ENCODE measurements around the gene SLC52A1. TPM values are rescaled to one million over a fixed set of nuclear protein-coding genes. Genes with fewer than 3 reads are reported as not detected.

Gene SLC52A1
- total RNA-seq, 2 experiments from 2014 or later = 0.48 to 0.82 TPM

GRCh38 chr17:4998732-4999429, 36.3 kb downstream of the SLC52A1 start:
- POLR2A ChIA-PET = interaction anchor here (0.5 kb wide), 1 partner anchor 19 kb away, joined by 3 read pairs; no protein-coding TSS in a partner anchor
- peaks cover 32% of the 10 kb centered on the region for H3K36me3 Mint-ChIP-seq (ENCODE audit: low read depth)
- CTCF ChIA-PET = interaction anchor here (2.3 kb wide), 1 partner anchor 32 kb away, joined by 9 read pairs; no protein-coding TSS in a partner anchor
- DNase-seq = no peak
- H3K4me1 Mint-ChIP-seq = peaks cover 23% of the 10 kb centered on the region
- peak overlapping the region; percentile 66 for H3K27ac Mint-ChIP-seq
- peaks cover 4% of the 10 kb centered on the region for H3K27me3 Mint-ChIP-seq
- peak overlapping the region; percentile 86 for H3K4me3 Mint-ChIP-seq
- H3K9me3 Mint-ChIP-seq = no peaks in the 10 kb centered on the region

DNA sequence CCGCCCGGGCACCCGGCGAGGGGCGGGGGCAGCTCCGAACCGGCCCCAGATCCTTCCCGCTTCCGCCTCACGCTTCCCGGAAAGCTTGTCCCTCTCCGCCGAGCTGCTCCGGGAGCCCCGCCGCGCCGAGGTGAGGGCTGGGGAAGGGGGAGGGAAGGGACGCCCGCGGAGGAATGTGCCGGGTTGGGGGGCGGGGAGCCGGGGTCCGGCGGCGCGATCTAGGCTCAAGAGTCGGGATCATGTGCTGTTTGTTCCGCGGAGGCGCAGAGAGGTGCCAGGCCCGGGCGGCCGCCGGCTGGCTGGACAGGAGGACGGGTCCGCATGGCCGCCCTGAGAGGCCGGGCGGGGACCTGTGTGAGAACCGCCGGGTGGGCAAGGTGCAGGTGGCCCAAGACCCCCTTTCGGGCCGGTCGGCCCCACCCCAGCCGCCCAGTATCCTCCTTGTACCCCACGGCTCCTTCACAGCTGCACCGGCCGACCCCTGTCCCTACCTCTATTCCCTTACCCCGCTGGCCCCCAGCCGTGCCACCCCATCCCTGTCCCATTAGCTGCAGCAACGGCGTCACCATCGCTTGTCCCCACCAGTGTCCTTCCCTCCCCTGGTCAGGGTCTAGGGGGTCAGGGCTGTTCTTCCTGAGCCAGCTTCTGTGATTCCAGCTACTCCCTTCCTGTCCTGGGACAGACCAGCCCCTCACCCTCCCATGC, 37.0 kb downstream of the SLC52A1 start:
- ChIA-PET CTCF (interaction anchor here (0.6 to 1.7 kb wide), 6 partner anchors 8 to 1411 kb away, joined by 3 to 7 read pairs (median 4); partner anchors contain the start of gene CHRNE), POLR2A (interaction anchor here (0.5 kb wide), 1 partner anchor 20 kb away, joined by 3 read pairs; no protein-coding TSS in a partner anchor)
- Mint-ChIP-seq H3K4me3 (peak overlapping the region; percentile 86), H3K4me1 (peaks cover 23% of the 10 kb centered on the region), H3K36me3 (ENCODE audit: low read depth) (peaks cover 26% of the 10 kb centered on the region), H3K9me3 (no peaks in the 10 kb centered on the region), H3K27ac (peak overlapping the region; percentile 57), H3K27me3 (peaks cover 4% of the 10 kb centered on the region)
- DNase-seq = no peak

DNA sequence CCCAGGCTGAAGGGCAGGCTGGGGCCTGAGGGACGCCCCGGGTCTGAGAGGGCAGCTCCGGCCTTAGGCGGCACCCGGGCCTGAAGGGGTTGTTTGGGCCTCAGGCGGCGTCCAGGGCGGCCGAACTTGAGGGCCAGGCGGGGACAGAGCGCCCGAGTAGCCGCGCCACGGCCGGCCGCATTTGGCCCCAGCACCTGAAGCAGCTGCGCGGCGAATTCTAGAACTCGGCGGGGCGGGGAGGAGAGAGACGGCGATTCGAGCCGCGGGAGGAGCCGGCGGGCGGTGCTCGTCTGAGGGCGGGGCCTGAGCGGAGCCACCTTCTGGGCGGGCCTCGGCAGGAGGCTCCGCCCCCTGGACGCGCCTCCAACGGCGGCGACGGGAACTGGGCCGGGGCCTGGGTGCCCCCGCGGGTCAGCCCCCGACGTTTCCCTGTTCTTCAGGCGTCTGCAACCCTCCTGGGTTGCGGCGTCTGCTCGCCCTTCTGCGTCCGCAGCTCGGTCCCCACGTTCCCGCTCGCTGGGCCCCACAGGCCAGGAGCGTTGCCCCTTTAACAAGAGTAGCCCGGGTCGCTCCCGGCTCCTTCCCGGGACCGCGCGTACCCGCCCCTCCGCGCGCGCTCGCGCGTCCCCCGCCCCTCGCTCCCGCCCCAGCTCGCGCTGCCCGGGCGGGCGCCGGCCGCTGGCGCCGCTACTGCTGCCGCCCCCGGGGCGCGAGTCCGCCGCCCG, 37.8 kb downstream of the SLC52A1 start, which contains the start of the genes INCA1 and KIF1C:
Gene INCA1 (minus strand): TSS at position 221 of the 725 bp plus-strand sequence. CDS start 3,085 bp downstream, outside the sequence.
Gene KIF1C (plus strand): TSS at position 649 of the 725 bp plus-strand sequence. CDS start 2,297 bp downstream, outside the sequence.
- peak within 1 kb of the TSS; percentile 86 for H3K4me3 Mint-ChIP-seq
- H3K36me3 Mint-ChIP-seq (ENCODE audit: low read depth) = peaks cover 19% of the 10 kb centered on the region
- CTCF ChIA-PET = interaction anchor here (0.6 to 1.7 kb wide), 10 partner anchors 9 to 1410 kb away, joined by 3 to 8 read pairs (median 4); partner anchors contain the start of genes CAMTA2 and CHRNE
- peaks cover 23% of the 10 kb centered on the region for H3K4me1 Mint-ChIP-seq
- DNase-seq = peak; percentile 91
- H3K27me3 Mint-ChIP-seq = peaks cover 4% of the 10 kb centered on the region
- H3K9me3 Mint-ChIP-seq = no peaks in the 10 kb centered on the region
- POLR2A ChIA-PET = no interaction called here
- peak within 1 kb of the TSS; percentile 79 for H3K27ac Mint-ChIP-seq

- no peak for DNase-seq
Observed at GRCh38 chr17:4994081-4994595, 41.1 kb downstream of the SLC52A1 start.

GRCh38 chr17:4987767-4988567, 47.3 kb downstream of the SLC52A1 start:
- peak overlapping the region; percentile 95 for H3K27ac Mint-ChIP-seq
- ChIA-PET CTCF (interaction anchor here (0.9 to 2.8 kb wide), 9 partner anchors 9 to 79 kb away, joined by 3 to 8 read pairs (median 5); partner anchors contain the start of genes INCA1, RNF167, SLC25A11 and SPAG7), POLR2A (interaction anchor here (0.6 kb wide), 1 partner anchor 89 kb away, joined by 3 read pairs; no protein-coding TSS in a partner anchor)
- H3K9me3 Mint-ChIP-seq = no peaks in the 10 kb centered on the region
- H3K4me1 Mint-ChIP-seq = peaks cover 43% of the 10 kb centered on the region
- peaks cover 11% of the 10 kb centered on the region for H3K36me3 Mint-ChIP-seq (ENCODE audit: low read depth)
- no peaks in the 10 kb centered on the region for H3K27me3 Mint-ChIP-seq
- no peak for DNase-seq
- H3K4me3 Mint-ChIP-seq = peak overlapping the region; percentile 90

More at GRCh38 chr17:4994081-4994595, 41.1 kb downstream of the SLC52A1 start:
- peaks cover 22% of the 10 kb centered on the region for H3K4me1 Mint-ChIP-seq
- peaks cover 3% of the 10 kb centered on the region for H3K36me3 Mint-ChIP-seq (ENCODE audit: low read depth)
- no peaks in the 10 kb centered on the region for H3K9me3 Mint-ChIP-seq
- H3K27ac Mint-ChIP-seq = no peak overlapping the region
- H3K4me3 Mint-ChIP-seq = no peak overlapping the region
- H3K27me3 Mint-ChIP-seq = peaks cover 4% of the 10 kb centered on the region
- CTCF ChIA-PET = interaction anchor here (0.7 to 1.9 kb wide), 2 partner anchors 13 to 68 kb away, joined by 4 to 5 read pairs; no protein-coding TSS in a partner anchor
- POLR2A ChIA-PET = no interaction called here

DNA sequence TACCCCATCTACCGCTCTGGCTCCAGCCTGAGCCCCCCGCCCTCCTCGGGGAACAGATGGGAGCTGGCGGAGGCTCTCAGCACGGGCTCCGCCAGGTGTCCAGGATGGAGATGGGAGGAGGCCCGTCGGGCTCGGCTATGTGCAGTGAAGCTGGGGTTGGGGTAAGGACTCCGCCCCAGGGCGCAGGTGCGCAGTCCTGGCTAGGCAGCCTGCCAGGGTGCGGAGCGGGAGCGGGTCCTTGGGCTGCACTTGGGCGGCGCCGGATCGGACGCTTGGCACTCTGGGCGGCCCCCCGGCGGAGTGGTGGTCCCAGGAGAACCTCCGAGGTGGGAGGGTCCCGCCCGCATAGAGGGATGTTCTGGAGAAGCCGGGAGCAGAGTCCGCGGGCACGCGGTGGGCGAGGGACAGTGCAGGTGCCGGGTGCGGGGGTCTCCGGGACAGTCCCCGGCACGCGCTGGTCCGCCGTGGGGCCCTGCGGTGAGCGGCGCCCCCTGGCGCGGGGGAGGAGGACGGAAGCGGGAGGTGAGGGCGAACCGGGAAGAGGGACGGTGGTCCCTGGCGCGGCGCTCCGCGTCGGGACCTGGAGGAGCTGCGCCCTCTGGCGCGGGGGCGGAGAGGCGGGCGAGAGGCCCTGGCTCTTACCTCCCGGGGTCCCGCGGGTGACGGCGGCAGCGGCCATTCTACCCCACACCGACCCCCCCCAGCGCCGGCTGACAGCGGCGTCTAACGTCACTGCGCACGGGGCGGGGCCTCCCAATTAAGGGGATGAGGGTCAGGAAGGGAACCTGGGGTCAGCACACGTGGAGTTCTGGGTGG, 48.1 kb downstream of the SLC52A1 start, which contains the start of gene CAMTA2:
Gene CAMTA2 (minus strand): TSS at position 725 of the 816 bp plus-strand sequence. CDS start 1,453 bp downstream, outside the sequence.
- Mint-ChIP-seq H3K27ac (peak within 1 kb of the TSS; percentile 95), H3K27me3 (no peaks in the 10 kb centered on the region), H3K9me3 (no peaks in the 10 kb centered on the region), H3K4me3 (peak within 1 kb of the TSS; percentile 90), H3K4me1 (peaks cover 45% of the 10 kb centered on the region), H3K36me3 (ENCODE audit: low read depth) (peaks cover 19% of the 10 kb centered on the region)
- ChIA-PET POLR2A (interaction anchor here (0.6 kb wide), 2 partner anchors 90 to 851 kb away, joined by 3 read pairs; no protein-coding TSS in a partner anchor), CTCF (interaction anchor here (0.9 to 2.1 kb wide), 10 partner anchors 10 to 78 kb away, joined by 3 to 9 read pairs (median 5); partner anchors contain the start of genes INCA1, RNF167, SLC25A11 and SPAG7)
- peak; percentile 89 for DNase-seq

DNA sequence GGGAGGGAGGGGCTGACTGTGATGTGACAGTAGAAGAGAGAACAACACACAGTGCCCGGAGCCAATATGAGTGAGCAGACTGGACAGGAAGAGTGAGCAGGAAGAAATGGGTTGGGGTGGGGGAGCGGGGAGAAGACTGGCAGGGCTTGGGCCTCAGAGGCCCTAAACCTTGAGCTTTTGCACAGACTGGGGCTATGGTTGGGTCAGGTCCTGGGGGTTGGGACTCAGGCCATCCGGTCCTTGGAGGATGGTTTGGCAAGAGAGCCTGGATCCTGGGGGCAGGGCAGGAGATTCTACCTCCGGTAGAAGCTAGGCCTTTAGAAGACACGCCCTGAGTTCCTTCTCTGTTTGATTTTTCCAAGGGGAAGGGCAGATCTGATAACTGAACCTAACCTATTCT, 48.8 kb downstream of the SLC52A1 start:
- H3K27ac Mint-ChIP-seq = peak overlapping the region; percentile 95
- CTCF ChIA-PET = interaction anchor here (0.9 to 2.1 kb wide), 6 partner anchors 17 to 75 kb away, joined by 3 to 9 read pairs (median 5); partner anchors contain the start of genes RNF167, SLC25A11 and SPAG7
- H3K27me3 Mint-ChIP-seq = no peaks in the 10 kb centered on the region
- H3K4me3 Mint-ChIP-seq = peak overlapping the region; percentile 90
- H3K36me3 Mint-ChIP-seq (ENCODE audit: low read depth) = peaks cover 23% of the 10 kb centered on the region
- no peaks in the 10 kb centered on the region for H3K9me3 Mint-ChIP-seq
- peaks cover 50% of the 10 kb centered on the region for H3K4me1 Mint-ChIP-seq
- POLR2A ChIA-PET = no interaction called here
- no peak for DNase-seq

Other genes starting within 250 kb of the SLC52A1 start
- under 1 TPM in 1 of 2 experiments, not detected in 1; 0.32 TPM for gene VMO1, start 249.1 kb downstream of the SLC52A1 start, total RNA-seq
- gene GLTPD2, start 246.5 kb downstream of the SLC52A1 start, total RNA-seq = not detected
- gene PSMB6, start 239.3 kb downstream of the SLC52A1 start, total RNA-seq = 100 to 1,000 TPM in 1 of 2 experiments, 10 to 100 TPM in 1; 95.3 to 115 TPM
- gene PLD2, start 228.3 kb downstream of the SLC52A1 start, total RNA-seq = 10 to 100 TPM; 16.6 to 17.3 TPM
- 100 to 1,000 TPM; 112 to 133 TPM for gene MINK1, start 202.1 kb downstream of the SLC52A1 start, total RNA-seq
- under 1 TPM; 0.77 to 0.92 TPM for gene C17orf107, start 135.9 kb downstream of the SLC52A1 start, total RNA-seq
- gene CHRNE, start 132.3 kb downstream of the SLC52A1 start, total RNA-seq = under 1 TPM; 0.25 to 0.42 TPM
- not detected for gene GP1BA, start 103.1 kb downstream of the SLC52A1 start, total RNA-seq
- 10 to 100 TPM; 73.0 to 75.3 TPM for gene SLC25A11, start 95.4 kb downstream of the SLC52A1 start, total RNA-seq
- gene RNF167, start 95.2 kb downstream of the SLC52A1 start, total RNA-seq = 100 to 1,000 TPM; 254 to 273 TPM
- gene PFN1, start 86.9 kb downstream of the SLC52A1 start, total RNA-seq = 1,000 to 10,000 TPM; 2,428 to 2,438 TPM
- 10 to 100 TPM; 44.9 to 54.8 TPM for gene ENO3, start 84.3 kb downstream of the SLC52A1 start, total RNA-seq
- gene SPAG7, start 67.6 kb downstream of the SLC52A1 start, total RNA-seq = 10 to 100 TPM; 47.7 to 53.6 TPM
- gene CAMTA2, start 47.8 kb downstream of the SLC52A1 start, total RNA-seq = 10 to 100 TPM; 58.2 to 62.7 TPM
- gene INCA1, start 37.9 kb downstream of the SLC52A1 start, total RNA-seq = under 1 TPM; 0.35 to 0.50 TPM
- gene KIF1C, start 37.5 kb downstream of the SLC52A1 start, total RNA-seq = 10 to 100 TPM; 36.6 to 48.8 TPM
- 1 to 10 TPM; 6.5 to 7.5 TPM for gene ZFP3, start 43.0 kb upstream of the SLC52A1 start, total RNA-seq
- 10 to 100 TPM in 1 of 2 experiments, 1 to 10 TPM in 1; 9.3 to 12.0 TPM for gene ZNF232, start 76.5 kb upstream of the SLC52A1 start, total RNA-seq
- gene USP6, start 80.6 kb upstream of the SLC52A1 start, total RNA-seq = under 1 TPM; 0.05 to 0.06 TPM
- gene ZNF594, start 156.4 kb upstream of the SLC52A1 start, total RNA-seq = 10 to 100 TPM; 11.3 to 11.6 TPM
- not detected for gene SCIMP, start 199.4 kb upstream of the SLC52A1 start, total RNA-seq
- gene RABEP1, start 246.9 kb upstream of the SLC52A1 start, total RNA-seq = 10 to 100 TPM; 37.6 to 40.4 TPM